Neuron (in vitro differentiated cells): Measurements from ENCODE around the gene CHAF1A.

ENCODE experiments used
- H2AFZ ChIP-seq: one replicate; pipeline ENCODE4 v1.6.1; 2013; ENCODE audit warnings: low read depth, mild to moderate bottlenecking, inconsistent platforms, low read length, moderate library complexity
- H3K27me3 ChIP-seq: one replicate; pipeline ENCODE4 v1.6.1; 2013; ENCODE audit warnings: low read length; ENCODE audit not compliant: insufficient read depth
- H3K36me3 ChIP-seq: one replicate; pipeline ENCODE4 v1.6.1; 2013; ENCODE audit warnings: low read length; ENCODE audit not compliant: insufficient read depth
- H3K4me1 ChIP-seq: one replicate; pipeline ENCODE4 v1.6.1; 2013; ENCODE audit warnings: low read length; ENCODE audit not compliant: insufficient read depth
- H3K4me3 ChIP-seq: 2 replicates; pipeline ENCODE4 v1.5.1; 2013; ENCODE audit warnings: mild to moderate bottlenecking, low read length, moderate library complexity
- H3K9me3 ChIP-seq: one replicate; pipeline ENCODE4 v1.6.1; 2013; ENCODE audit warnings: low read length

Gene CHAF1A

DNA sequence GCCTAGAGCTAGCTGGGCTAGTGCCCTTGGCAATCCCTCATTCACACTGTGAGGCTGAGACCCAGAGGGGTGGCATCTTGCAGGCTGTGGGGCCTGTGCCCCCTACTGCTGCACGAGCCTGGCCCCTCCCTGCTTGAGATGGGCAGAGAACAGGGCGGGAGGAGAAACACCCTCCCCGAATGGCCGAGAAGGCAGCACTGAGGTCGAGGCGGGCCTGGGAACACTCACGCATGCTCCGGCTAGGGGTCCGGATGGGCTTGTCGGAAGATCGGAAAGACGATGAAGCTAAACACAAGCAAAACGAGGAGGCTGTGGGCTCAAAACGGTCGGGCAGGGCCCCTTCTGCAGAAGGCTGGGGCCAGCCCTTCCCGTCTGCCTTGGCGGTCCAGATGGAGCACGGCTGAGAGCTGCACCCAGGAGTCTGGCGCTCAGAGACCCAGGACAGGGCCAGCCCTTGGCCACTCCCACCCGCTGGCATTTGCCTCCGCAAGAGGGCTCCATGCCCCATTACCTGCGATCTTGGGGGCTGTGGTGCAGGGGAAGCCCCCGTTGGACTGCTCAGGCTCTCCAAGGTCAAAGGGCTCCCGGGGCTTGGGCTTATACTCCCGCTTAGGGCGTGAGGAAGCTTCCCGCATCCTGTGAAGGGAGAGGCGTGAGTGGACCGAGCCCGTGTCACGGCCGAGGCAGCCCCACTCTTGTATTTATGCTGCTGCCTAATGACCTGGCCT lies 40.2 kb upstream of the CHAF1A start:
- Histone ChIP-seq H3K27me3 (no peaks in the 10 kb centered on the region), H3K4me1 (no peaks in the 10 kb centered on the region), H3K4me3 (no peak overlapping the region), H2AFZ (no peak overlapping the region), H3K36me3 (peaks cover 65% of the 10 kb centered on the region), H3K9me3 (no peaks in the 10 kb centered on the region)

GRCh38 chr19:4362831-4363545 lies 39.5 kb upstream of the CHAF1A start:
- Histone ChIP-seq H2AFZ (no peak overlapping the region), H3K27me3 (no peaks in the 10 kb centered on the region), H3K4me3 (no peak overlapping the region), H3K36me3 (peaks cover 59% of the 10 kb centered on the region), H3K9me3 (no peaks in the 10 kb centered on the region), H3K4me1 (no peaks in the 10 kb centered on the region)

DNA sequence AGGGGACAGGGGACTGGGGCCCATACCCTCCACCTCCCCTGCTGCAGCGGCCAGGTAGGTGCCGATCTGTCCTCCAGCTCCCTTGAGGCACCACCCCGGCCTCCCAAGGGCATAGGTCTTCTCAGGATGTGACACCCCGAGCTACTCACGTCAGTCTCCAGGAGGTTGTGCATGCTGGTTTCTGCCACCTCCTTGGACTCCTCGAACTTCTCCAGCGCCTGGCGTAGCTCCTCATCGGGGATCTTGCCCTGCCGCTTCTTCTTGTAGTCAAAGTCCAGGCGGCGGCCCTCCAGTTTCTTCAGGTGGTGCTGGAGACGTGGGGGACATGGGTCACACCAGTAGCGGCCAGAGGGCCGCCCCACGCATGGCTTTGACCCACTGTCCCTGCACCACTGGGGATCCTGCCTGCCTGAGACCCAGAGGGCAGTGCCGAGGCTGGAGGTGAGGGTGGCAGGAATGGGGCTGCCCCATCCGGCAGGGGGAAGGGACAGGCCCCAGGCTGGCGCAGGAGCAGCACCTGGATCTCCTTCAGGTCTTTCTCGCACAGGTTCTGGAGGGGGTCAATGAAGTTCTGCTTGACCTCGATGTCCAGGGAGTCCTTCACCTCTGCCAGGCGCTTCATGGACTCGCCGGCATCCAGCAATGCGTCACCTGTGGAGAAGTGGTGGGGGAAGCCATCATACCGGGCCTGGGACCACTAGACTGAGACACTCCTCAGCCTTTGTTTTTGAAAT lies 38.7 kb upstream of the CHAF1A start:
- Histone ChIP-seq H2AFZ (no peak overlapping the region), H3K9me3 (no peaks in the 10 kb centered on the region), H3K36me3 (peaks cover 54% of the 10 kb centered on the region), H3K4me1 (no peaks in the 10 kb centered on the region), H3K27me3 (no peaks in the 10 kb centered on the region), H3K4me3 (no peak overlapping the region)

DNA sequence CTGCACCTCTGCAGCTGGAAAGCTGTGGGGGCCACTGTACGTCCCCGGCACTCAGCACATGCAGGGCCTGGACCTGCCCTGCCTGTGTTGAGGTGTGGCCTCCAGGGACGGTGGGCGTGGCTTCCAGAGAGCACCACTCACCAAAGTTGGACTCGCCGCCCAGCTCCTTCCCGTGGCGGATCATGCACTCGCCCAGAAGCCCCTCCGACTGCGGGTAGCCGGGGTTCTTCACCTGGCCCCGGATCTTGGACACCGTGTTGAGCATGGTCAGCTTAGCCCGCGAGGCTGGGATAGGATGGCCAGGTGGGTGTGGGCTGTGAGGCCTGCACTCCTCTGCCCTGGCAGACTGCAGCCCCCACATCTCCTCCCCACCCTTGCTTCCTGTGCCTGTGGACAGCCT lies 37.1 kb upstream of the CHAF1A start:
- H3K27me3 ChIP-seq = no peaks in the 10 kb centered on the region
- no peaks in the 10 kb centered on the region for H3K9me3 ChIP-seq
- peaks cover 12% of the 10 kb centered on the region for H3K4me1 ChIP-seq
- H3K36me3 ChIP-seq = peaks cover 47% of the 10 kb centered on the region
- H2AFZ ChIP-seq = no peak overlapping the region
- no peak overlapping the region for H3K4me3 ChIP-seq

DNA sequence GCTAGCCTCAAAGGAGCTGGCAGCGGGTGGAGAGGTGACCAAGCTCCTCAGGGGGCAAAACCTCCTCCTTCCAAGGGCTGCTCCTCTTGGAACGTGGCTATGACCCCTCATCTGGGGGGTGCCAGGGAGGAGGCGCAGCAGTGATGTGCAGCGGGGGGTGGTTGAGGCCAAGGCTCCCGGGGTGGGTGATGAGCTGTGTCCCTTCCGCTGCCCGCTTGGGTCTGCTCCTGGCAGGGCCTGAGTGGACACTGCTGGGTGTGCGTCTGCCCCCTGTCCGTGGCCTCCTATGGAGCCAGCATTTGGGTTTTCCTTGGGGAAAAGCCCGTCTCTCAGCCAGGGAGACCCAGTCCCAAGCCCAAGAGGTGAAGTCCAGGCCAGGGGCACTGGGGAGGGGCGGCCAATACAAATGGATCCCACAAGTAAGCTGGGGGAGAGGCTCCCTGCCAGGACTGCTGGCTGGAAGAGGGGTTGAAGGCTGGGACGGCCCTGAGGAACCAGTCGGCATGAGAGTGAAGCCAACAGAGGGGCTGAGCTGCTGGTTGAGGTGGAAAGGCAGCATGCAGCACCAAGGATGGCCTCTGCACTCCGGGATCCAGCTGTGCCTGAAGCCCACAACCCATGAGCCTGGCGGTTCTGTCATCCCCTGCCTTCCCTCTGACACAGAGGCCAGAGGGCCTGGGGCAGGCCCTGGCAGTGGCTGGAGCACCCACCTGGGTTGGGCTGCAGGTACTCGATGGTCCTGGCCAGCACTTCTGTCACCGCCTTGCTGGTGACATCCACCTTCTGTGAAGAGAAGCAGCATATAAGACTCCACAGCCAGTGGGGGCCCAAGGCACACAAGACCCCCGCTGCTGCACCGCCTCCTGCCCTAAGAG lies 36.4 kb upstream of the CHAF1A start:
- Histone ChIP-seq H3K4me1 (peaks cover 12% of the 10 kb centered on the region), H3K27me3 (no peaks in the 10 kb centered on the region), H3K9me3 (no peaks in the 10 kb centered on the region), H3K36me3 (peaks cover 41% of the 10 kb centered on the region), H2AFZ (no peak overlapping the region), H3K4me3 (no peak overlapping the region)

GRCh38 chr19:4366666-4367335 lies 35.6 kb upstream of the CHAF1A start:
- peaks cover 39% of the 10 kb centered on the region for H3K36me3 ChIP-seq
- no peaks in the 10 kb centered on the region for H3K27me3 ChIP-seq
- peaks cover 12% of the 10 kb centered on the region for H3K4me1 ChIP-seq
- no peaks in the 10 kb centered on the region for H3K9me3 ChIP-seq
- no peak overlapping the region for H3K4me3 ChIP-seq
- H2AFZ ChIP-seq = no peak overlapping the region

GRCh38 chr19:4367336-4367723 lies 35.1 kb upstream of the CHAF1A start:
- peaks cover 12% of the 10 kb centered on the region for H3K4me1 ChIP-seq
- H3K4me3 ChIP-seq = no peak overlapping the region
- no peaks in the 10 kb centered on the region for H3K9me3 ChIP-seq
- no peak overlapping the region for H2AFZ ChIP-seq
- H3K27me3 ChIP-seq = no peaks in the 10 kb centered on the region
- H3K36me3 ChIP-seq = peaks cover 34% of the 10 kb centered on the region

DNA sequence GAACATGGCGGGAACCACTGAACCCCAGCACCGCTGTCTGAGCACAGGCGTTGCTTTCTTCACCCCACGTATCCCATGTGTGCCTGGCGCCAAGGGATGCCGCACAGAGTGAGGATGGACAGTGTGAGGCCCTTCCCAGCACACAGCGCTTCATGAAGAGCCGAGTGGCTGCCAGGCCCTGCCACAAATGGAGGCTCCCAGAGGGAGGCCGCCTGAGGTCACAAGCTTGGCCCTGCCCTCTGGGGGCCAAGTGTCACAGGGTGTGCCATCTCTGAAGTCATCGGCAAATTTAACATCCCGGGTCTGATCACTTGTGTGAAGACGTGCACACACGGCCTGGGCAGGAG lies 34.7 kb upstream of the CHAF1A start:
- H3K4me1 ChIP-seq = peaks cover 12% of the 10 kb centered on the region
- no peaks in the 10 kb centered on the region for H3K27me3 ChIP-seq
- peaks cover 30% of the 10 kb centered on the region for H3K36me3 ChIP-seq

DNA sequence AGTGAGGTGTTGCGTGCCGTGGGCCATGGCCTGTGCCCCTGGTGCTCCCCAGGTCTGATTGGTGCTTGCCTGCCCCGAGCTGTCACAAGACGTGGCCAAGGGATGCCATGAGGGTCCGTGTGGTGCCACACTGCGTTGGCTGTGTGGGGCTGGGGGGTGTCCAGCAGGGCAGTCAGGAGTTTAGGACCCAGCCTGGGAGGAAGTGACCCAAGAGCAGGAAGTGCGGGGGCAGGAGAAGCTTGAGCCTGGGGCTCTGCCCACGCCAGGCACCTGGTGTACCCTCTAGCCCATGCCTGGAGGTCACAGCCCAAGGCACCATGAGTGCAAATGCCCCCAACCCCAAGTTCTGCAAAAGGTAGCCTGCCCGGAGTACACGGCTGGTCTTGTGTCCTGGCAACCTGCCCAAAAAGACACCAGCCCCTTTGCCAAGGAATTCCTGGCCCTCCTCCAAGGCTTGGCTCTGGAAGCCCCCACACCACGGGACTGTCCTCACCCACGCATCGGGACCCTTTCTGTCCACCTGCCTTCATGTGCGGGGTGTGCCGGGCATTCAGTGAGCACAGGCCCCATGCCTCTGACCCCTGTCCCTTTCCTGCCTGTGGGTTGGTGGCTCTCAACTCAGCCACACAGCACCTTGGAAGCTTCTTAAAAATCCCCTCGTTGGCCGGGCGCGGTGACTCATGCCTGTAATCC lies 34.2 kb upstream of the CHAF1A start:
- Histone ChIP-seq H3K27me3 (no peaks in the 10 kb centered on the region), H2AFZ (no peak overlapping the region), H3K4me1 (peaks cover 12% of the 10 kb centered on the region), H3K9me3 (no peaks in the 10 kb centered on the region), H3K4me3 (no peak overlapping the region), H3K36me3 (peaks cover 25% of the 10 kb centered on the region)

More for the DNA sequence above, 34.7 kb upstream of the CHAF1A start:
- Histone ChIP-seq H3K9me3 (no peaks in the 10 kb centered on the region), H3K4me3 (no peak overlapping the region), H2AFZ (no peak overlapping the region)

GRCh38 chr19:4369109-4369887 lies 33.1 kb upstream of the CHAF1A start:
- H3K36me3 ChIP-seq = peaks cover 16% of the 10 kb centered on the region
- no peak overlapping the region for H2AFZ ChIP-seq
- no peaks in the 10 kb centered on the region for H3K9me3 ChIP-seq
- peaks cover 18% of the 10 kb centered on the region for H3K4me1 ChIP-seq
- H3K4me3 ChIP-seq = no peak overlapping the region
- no peaks in the 10 kb centered on the region for H3K27me3 ChIP-seq

DNA sequence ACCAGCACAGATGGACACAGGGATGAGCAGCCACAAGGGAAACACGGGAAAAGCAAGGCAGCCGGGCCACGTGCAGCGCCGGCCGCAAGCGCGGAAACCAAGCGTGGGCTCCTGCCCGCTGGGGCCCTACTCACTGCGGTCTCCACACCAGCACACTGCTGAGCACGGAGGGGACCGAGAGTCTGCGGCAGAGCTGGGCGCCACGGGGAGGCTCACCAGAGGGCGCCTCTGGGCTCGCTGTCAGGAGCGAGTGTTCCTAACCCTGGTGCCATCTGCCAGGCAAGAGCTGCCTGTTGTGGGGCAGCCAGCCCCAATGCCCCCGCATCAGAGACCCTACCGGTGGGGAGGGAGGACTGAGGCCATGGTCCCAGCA lies 32.6 kb upstream of the CHAF1A start:
- Histone ChIP-seq H2AFZ (no peak overlapping the region), H3K4me1 (peaks cover 24% of the 10 kb centered on the region), H3K27me3 (no peaks in the 10 kb centered on the region), H3K36me3 (peaks cover 16% of the 10 kb centered on the region), H3K9me3 (no peaks in the 10 kb centered on the region), H3K4me3 (no peak overlapping the region)
